ENCODE results near the gene OVCH2.
"Not testable (repeated sequence)": the region's sequence is repeated elsewhere in the genome, so short reads cannot be mapped to it uniquely, and the experiment has no call there.

OVCH2 gene

DNA sequence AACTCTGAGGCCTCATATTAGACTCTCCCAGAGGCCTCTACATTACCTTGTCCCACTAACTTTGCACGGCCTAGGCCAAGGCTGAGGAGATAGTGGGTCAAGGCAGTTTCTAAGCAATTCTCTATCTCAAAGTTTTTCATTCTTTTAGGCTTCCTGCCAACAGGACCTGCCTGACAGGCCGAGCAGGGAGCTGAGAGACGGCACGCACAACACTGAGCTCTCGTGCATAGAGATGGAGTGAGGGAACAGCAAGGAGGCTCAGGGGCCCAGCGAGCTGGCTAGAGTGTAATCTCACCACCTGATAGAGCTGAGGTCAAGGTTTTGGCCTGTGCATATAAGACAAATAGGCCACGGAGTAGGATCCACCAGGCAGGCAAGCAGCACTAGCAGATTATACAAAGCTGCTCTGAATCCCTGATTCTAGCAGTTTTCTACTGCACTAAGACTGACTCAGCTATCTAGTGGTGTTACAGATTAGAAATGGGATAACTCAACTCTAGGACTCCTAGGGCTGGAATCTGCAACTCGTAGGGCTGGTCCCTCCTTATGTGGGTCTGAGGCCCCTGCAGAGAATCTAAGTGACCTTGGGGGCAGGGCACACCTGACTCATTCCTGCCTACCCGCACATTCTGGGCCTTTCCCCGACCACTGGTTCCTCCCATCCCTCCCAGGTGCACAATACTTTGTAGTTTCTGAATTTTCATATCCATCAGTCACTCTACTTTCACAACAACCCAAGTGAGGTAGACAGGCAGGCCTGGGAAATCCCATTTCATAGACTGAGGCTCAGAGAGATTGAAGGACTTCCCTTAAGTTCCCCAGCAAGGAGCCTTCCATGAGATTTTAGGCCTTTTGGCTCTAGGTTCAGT lies 34.7 kb downstream of the OVCH2 start:
- DNase-seq (ENCODE audit: low read depth in 2 of 2, low spot score in 1 of 2), result no peak

GRCh38 chr11:7670641-7671040 lies 35.6 kb downstream of the OVCH2 start:
- DNase-seq (ENCODE audit: low read depth in 2 of 2, low spot score in 1 of 2), result no peak

GRCh38 chr11:7668911-7669310 lies 37.4 kb downstream of the OVCH2 start:
- DNase-seq (ENCODE audit: low read depth in 2 of 2, low spot score in 1 of 2), result no peak

DNA sequence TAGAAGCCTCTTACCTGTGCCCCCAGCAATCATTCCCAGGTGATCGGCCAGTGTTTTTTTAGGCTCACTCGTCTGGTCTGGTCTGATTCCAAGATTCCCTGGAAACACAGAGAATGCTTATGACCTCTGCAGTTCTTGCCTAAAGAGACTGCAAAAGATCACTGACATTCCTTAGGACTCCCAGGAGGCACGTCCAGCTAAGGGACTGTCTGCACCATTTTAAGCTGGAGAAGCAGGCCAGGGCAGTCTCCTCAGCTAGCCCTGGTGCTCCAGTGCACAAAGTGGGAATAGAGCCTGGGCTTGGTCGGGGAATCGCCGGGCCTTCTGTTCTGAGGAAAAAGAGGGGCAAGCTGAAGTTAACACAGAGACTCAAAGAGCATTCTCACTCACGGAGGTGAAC lies 37.8 kb downstream of the OVCH2 start:
- DNase-seq (ENCODE audit: low read depth in 2 of 2, low spot score in 1 of 2), result no peak

DNA sequence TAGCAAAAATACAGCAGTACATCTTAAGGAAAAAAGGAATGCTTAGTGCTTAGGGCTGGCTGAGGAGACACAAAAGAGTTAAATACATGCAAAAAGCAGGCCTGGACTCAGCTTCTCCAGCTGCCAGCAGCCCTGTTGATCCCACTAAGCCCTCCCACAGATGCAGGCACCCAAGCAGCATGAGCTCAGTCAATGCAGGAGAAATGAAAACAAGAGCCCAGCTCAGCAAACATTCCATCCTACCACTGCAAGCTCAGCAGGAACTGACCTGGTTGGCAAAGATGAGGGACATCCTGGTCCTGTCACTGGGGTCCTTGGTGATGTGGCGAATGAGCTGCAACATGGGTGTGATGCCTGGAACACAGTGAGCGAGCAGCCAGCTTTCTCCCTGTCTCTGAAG lies 38.8 kb downstream of the OVCH2 start:
- no peak for DNase-seq (ENCODE audit: low read depth in 2 of 2, low spot score in 1 of 2)

GRCh38 chr11:7666292-7666866 lies 39.9 kb downstream of the OVCH2 start:
- DNase-seq (ENCODE audit: low read depth in 2 of 2, low spot score in 1 of 2), result no peak

- DNase-seq (ENCODE audit: low read depth in 2 of 2, low spot score in 1 of 2), result peak in 1 of 2 donors; percentile 59
Observed at GRCh38 chr11:7665473-7666291, 40.6 kb downstream of the OVCH2 start.

- no peak for DNase-seq (ENCODE audit: low read depth in 2 of 2, low spot score in 1 of 2)
Observed at GRCh38 chr11:7664867-7665266, 41.4 kb downstream of the OVCH2 start.

DNA sequence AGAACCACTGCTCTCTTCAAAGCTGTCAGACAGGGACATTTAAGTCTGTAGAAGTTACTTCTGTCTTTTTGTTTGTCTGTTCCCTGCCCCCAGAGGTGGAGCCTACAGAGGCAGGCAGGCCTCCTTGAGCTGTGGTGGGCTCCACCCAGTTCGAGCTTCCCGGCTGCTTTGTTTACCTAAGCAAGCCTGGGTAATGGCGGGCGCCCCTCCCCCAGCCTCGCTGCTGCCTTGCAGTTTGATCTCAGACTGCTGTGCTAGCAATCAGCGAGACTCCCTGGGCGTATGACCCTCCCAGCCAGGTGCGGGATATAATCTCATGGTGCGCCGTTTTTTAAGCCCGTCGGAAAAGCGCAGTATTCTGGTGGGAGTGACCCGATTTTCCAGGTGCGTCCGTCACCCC lies 42.7 kb downstream of the OVCH2 start:
- DNase-seq (ENCODE audit: low read depth in 2 of 2, low spot score in 1 of 2), result not testable (repeated sequence)

DNA sequence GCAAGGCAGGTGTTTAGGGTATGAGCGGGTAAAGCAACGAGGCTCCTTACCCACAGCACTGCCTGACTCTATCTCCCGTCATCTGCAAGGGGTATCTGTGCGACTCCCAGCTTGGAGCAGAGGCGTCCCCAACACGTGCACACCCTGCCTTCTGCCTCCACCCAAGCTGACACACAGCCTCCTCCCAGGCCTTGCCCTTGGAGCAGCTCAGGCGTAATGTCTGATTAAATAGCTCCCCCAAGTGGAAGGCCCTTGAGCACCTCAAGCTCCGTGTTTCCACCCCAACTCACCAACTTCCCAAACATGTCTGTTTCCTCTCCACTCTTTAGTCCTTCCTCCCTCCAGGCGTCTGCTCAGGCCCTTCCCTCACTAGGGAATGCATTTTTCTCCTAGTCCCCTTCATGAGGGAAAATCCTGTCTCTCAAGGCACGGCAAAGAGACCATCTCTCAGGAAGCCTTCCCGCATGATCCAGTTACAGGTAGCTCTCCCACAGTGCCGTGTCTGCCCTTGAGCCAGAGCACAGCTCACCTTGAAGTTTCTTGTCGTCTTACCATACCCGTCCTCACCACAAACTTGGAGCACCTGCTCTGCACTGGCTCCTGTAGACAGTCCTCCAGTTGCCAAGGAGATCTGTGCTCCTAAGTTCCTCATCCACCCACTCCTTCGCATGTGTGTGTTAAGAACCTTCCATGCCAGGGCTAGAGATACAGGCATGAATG lies 48.8 kb downstream of the OVCH2 start:
- DNase-seq (ENCODE audit: low read depth in 2 of 2, low spot score in 1 of 2), result no peak

- DNase-seq (ENCODE audit: low read depth in 2 of 2, low spot score in 1 of 2), result no peak
Observed at GRCh38 chr11:7656704-7657103, 49.6 kb downstream of the OVCH2 start.

DNA sequence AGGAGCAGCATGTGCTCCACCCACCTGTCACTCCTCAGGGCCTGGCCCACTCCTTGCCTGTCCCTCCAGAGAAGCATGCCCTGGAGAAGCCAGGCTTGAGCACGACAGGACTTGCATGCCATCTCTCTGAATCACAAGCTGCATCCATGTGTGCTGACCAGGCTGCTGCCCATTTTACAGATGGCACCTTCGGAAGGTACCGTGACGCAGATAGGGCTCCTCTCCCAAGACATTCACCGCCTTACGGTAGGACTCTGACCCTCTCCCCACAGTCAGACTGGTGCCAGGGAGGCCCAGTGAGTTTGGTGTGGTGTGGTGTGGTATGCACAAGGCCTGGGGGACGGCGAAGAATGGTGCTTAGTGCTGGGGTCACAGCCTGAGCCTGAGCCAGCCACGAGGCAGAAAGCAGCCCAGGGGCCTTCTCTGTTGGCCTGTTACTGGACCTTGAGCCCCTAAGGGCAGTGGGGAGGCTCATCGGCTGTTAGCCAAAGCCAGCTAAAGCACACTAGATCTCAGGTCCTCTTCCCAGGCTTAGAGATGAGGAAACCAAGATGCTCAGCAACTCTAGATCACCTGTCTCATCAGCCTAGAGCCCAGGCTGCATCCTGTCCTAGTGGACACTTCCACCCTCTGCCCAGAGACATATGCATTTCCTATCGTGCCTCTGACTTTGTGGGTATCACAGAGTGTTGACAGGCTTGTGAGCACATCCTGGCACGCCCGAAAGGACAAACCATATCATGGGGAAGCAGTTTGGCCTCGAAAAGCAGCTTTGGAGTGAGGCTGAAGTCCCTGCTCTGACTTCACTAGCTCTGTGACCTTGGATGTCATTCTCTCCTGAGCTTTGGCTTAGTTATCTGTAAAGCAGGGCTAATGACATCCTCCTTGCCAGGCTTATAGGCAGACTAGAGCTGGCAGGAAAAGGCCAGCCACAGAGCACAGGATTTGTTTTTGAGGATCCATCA lies 50.7 kb downstream of the OVCH2 start:
- no peak for DNase-seq (ENCODE audit: low read depth in 2 of 2, low spot score in 1 of 2)

- DNase-seq (ENCODE audit: low read depth in 2 of 2, low spot score in 1 of 2), result no peak
Observed at GRCh38 chr11:7654195-7654705, 52.0 kb downstream of the OVCH2 start.

- no peak for DNase-seq (ENCODE audit: low read depth in 2 of 2, low spot score in 1 of 2)
Observed at GRCh38 chr11:7651700-7652099, 54.6 kb downstream of the OVCH2 start.

DNA sequence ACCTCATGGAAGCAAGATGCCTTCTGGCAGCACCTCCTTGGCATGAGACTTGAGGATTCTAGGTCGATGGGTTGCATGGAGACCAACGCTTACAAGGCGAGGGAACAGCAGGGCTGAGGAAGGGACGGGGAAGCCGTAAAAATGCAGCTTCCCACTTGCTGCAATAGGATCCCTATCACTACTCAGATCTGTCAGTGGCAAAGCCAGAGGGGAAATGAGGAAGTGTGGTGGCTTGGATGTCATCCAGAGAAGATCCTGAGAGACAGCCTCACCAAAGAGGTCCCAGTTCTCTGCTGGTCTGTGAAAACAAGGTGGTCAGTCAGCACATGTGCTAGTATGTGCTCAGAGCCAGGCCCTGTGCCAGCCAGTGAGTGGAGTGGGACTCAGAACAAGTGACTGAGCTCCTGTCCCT lies 55.1 kb downstream of the OVCH2 start:
- DNase-seq (ENCODE audit: low read depth in 2 of 2, low spot score in 1 of 2), result no peak

GRCh38 chr11:7648264-7648663 lies 58.0 kb downstream of the OVCH2 start:
- DNase-seq (ENCODE audit: low read depth in 2 of 2, low spot score in 1 of 2), result no peak

GRCh38 chr11:7646866-7647265 lies 59.4 kb downstream of the OVCH2 start:
- no peak for DNase-seq (ENCODE audit: low read depth in 2 of 2, low spot score in 1 of 2)

DNA sequence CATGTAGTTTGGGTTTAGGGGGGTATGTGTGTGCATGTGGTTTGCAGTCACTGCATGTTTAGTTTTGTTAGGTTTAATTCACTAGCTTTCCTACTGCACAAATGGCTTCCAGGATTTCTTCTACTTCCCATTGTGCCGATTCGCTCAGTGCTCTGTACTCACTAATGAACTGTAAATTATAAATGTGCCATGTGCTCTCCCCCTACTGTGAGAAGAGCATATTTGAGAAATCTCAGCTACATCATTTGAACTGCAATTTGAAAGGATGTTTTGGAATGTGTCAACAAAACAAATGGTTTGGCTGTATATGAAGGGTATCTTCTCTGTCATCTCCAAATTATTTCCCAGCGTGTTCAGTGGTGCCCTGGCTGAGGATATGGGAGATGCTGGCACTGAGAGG lies 61.1 kb downstream of the OVCH2 start:
- DNase-seq (ENCODE audit: low read depth in 2 of 2, low spot score in 1 of 2), result no peak

GRCh38 chr11:7643314-7643713 lies 63.0 kb downstream of the OVCH2 start:
- no peak for DNase-seq (ENCODE audit: low read depth in 2 of 2, low spot score in 1 of 2)

DNA sequence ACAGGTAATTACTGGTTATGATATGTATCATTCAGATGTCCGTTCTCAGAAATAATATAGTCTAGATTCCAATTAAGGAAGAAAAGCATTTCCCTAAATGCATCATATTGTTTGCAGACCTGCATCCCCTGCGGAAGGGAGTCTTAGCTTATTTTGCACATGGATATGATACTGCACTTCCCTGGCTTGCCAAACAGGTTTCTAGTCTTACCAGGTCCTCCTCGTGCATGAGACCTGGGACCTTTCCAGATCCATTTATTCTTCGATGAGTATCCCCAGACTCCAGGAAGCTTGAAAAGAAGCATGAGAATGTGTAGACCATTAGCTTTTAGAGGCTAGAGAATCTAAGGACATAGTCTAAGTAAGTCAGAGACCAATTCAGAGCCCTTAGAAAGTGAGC lies 63.5 kb downstream of the OVCH2 start:
- DNase-seq (ENCODE audit: low read depth in 2 of 2, low spot score in 1 of 2), result no peak

All from stimulated activated CD8-positive, alpha-beta memory T cell treated with anti-CD3 and anti-CD28 coated beads, Interleukin-4, amount 100 ng/mL, for 1 hour (primary cell).